Esophagus muscularis mucosa (tissue), 4 donors: Measurements from ENCODE around the gene LPCAT2. TPM values are rescaled to one million over a fixed set of nuclear protein-coding genes. Genes with fewer than 3 reads are reported as not detected.

Experiments used
- DNase-seq: peaks from one replicate; pipeline ENCODE4 v3.0.0-alpha.2; 2017; ENCODE audit errors: extremely low spot score
- H3K27ac ChIP-seq, 4 donors: fragments of 200-600 bp; sonication (generic); replicated peaks in 1 of 4; 1 replicate in 3 of 4; 2 replicates in 1 of 4; pipeline ENCODE4 v1.5.1; 2016 to 2019; ENCODE audit warnings: mild to moderate bottlenecking in 1 of 4
- H3K27me3 ChIP-seq, 4 donors: fragments of 200-600 bp; sonication (generic); one replicate each; pipeline versions ENCODE4 v1.5.1 to v1.6.0; 2016 to 2019
- H3K36me3 ChIP-seq, 4 donors: fragments of 200-600 bp; sonication (generic); one replicate each; pipeline ENCODE4 v1.5.1; 2016 to 2019
- H3K4me1 ChIP-seq, 4 donors: fragments of 200-600 bp; sonication (generic); one replicate each; pipeline ENCODE4 v1.5.1; 2016 to 2019
- H3K4me3 ChIP-seq, 4 donors: fragments of 200-600 bp; sonication (generic); 1 replicate in 2 of 4; 2 replicates in 2 of 4; pipeline ENCODE4 v1.5.1; 2016 to 2019; ENCODE audit warnings: mild to moderate bottlenecking in 4 of 4, moderate library complexity in 1 of 4
- H3K9me3 ChIP-seq, 4 donors: fragments of 200-600 bp; sonication (generic); 1 replicate in 3 of 4; 2 replicates in 1 of 4; pipeline ENCODE4 v1.5.1; 2016 to 2019
- CTCF ChIP-seq, 3 experiments: fragments of 200-600 bp in 2 of 3; fragments of 450-650 bp in 1 of 3; sonication (generic) in 2 of 3; IDR thresholded peaks; one replicate each; pipeline ENCODE4 v1.5.1; 2017 to 2019; ENCODE audit warnings: antibody characterized with exemption in 3 of 3, mild to moderate bottlenecking in 2 of 3, moderate library complexity in 1 of 3
- EP300 ChIP-seq: sonication (generic); formaldehyde crosslinking; IDR thresholded peaks from one replicate; pipeline ENCODE4 v1.6.1; 2017; ENCODE audit warnings: antibody characterized with exemption
- POLR2A ChIP-seq: fragments of 450-650 bp; IDR thresholded peaks from one replicate; pipeline ENCODE4 v1.6.1; 2017; ENCODE audit warnings: antibody characterized with exemption, moderate library complexity, mild to moderate bottlenecking, low read depth
- POLR2AphosphoS5 ChIP-seq, 2 donors: sonication (generic); formaldehyde crosslinking; IDR thresholded peaks; one replicate each; pipeline ENCODE4 v1.6.1; 2017; ENCODE audit warnings: antibody characterized with exemption in 2 of 2
- WGBS: methylation state at CpG from one replicate; pipeline ENCODE4 v1.1.5; 2018; 5-methylcytosine and 5-hydroxymethylcytosine counted together
- intact Hi-C: fragments of 100-400 bp; cut with DNase I; formaldehyde crosslinking; loops from one replicate; pipeline ENCODE4 v1.15.1; 2023
- total RNA-seq, 4 donors: library from RNA; depleted of rRNA; stranded (reverse); fragments of >200 nt; gene quantifications; one replicate each; pipeline versions ENCODE4 v1.1.0 to v1.2.1, GENCODE V29; 2016

The LPCAT2 gene
- total RNA-seq, 4 donors from 2014 or later = 9.6 to 12.9 (median 12.0) TPM

- no peak for DNase-seq
- TF ChIP-seq POLR2AphosphoS5 (IDR thresholded peaks at IDR 0.05) (no peak), EP300 (no peak), CTCF (IDR thresholded peaks at IDR 0.05) (no peak), POLR2A (no peak)
- 100% methylated on average over 1 of the region's 2 CpGs for WGBS
- peaks cover 0 to 34% (median 21%) of the 10 kb centered on the region in 4 donors for H3K4me1 ChIP-seq
- peaks cover 0 to 63% (median 21%) of the 10 kb centered on the region in 4 donors for H3K36me3 ChIP-seq
- peaks cover 0 to 12% (median 0%) of the 10 kb centered on the region in 4 donors for H3K27me3 ChIP-seq
- peak overlapping the region in 3 of 4 donors; percentile 26 to 36 (median 35) for H3K27ac ChIP-seq
- H3K9me3 ChIP-seq = no peaks in the 10 kb centered on the region
- no peak overlapping the region for H3K4me3 ChIP-seq
- intact Hi-C loops = no loop called here
Measured at GRCh38 chr16:55489956-55490265, 19.0 kb upstream of the LPCAT2 start.

GRCh38 chr16:55490301-55490700 is 18.6 kb upstream of the LPCAT2 start:
- intact Hi-C loops = no loop called here
- DNase-seq = no peak
- H3K27ac ChIP-seq = peak overlapping the region in 3 of 4 donors; percentile 26 to 36 (median 35)
- H3K36me3 ChIP-seq = peaks cover 0 to 59% (median 19%) of the 10 kb centered on the region in 4 donors
- WGBS = 86% methylated on average over 2 of the region's 2 CpGs
- no peak for TF ChIP-seq POLR2A
- no peak for TF ChIP-seq CTCF (IDR thresholded peaks at IDR 0.05)
- no peak for TF ChIP-seq EP300
- no peaks in the 10 kb centered on the region for H3K9me3 ChIP-seq
- peaks cover 3 to 38% (median 25%) of the 10 kb centered on the region in 4 donors for H3K4me1 ChIP-seq
- peaks cover 0 to 12% (median 0%) of the 10 kb centered on the region in 4 donors for H3K27me3 ChIP-seq
- H3K4me3 ChIP-seq = no peak overlapping the region

GRCh38 chr16:55491691-55492090 is 17.2 kb upstream of the LPCAT2 start:
- Histone ChIP-seq H3K4me3 (no peak overlapping the region), H3K36me3 (peaks cover 0 to 60% (median 17%) of the 10 kb centered on the region in 4 donors), H3K9me3 (no peaks in the 10 kb centered on the region), H3K27ac (peak overlapping the region in 3 of 4 donors; percentile 20 to 35 (median 20)), H3K27me3 (peaks cover 0 to 12% (median 0%) of the 10 kb centered on the region in 4 donors), H3K4me1 (peaks cover 5 to 47% (median 31%) of the 10 kb centered on the region in 4 donors)
- TF ChIP-seq POLR2AphosphoS5 (IDR thresholded peaks at IDR 0.05) = peak in 1 of 2 donors; percentile 11
- no peak for TF ChIP-seq EP300
- no peak for TF ChIP-seq CTCF (IDR thresholded peaks at IDR 0.05)
- TF ChIP-seq POLR2A = no peak
- 73% methylated on average over 7 of the region's 7 CpGs for WGBS
- intact Hi-C loops = no loop called here
- DNase-seq = no peak

GRCh38 chr16:55492756-55493380 is 16.0 kb upstream of the LPCAT2 start:
- peak overlapping the region in 1 of 4 donors; percentile 0 for H3K27ac ChIP-seq
- WGBS = 89% methylated on average over 10 of the region's 10 CpGs
- DNase-seq = peak; percentile 90
- H3K4me3 ChIP-seq = no peak overlapping the region
- peaks cover 5 to 43% (median 31%) of the 10 kb centered on the region in 4 donors for H3K4me1 ChIP-seq
- H3K9me3 ChIP-seq = no peaks in the 10 kb centered on the region
- peaks cover 0 to 69% (median 19%) of the 10 kb centered on the region in 4 donors for H3K36me3 ChIP-seq
- no peak for TF ChIP-seq CTCF (IDR thresholded peaks at IDR 0.05)
- TF ChIP-seq POLR2AphosphoS5 (IDR thresholded peaks at IDR 0.05) = no peak
- TF ChIP-seq POLR2A = no peak
- intact Hi-C loops = no loop called here
- peaks cover 0 to 12% (median 0%) of the 10 kb centered on the region in 4 donors for H3K27me3 ChIP-seq
